Loucy (cell line): ENCODE results near the gene SPINT2.

Source experiments
- H2AFZ ChIP-seq: fragments of 200-600 bp; sonication (generic); 2 replicates; pipeline ENCODE4 v1.6.0; 2016; ENCODE audit warnings: antibody characterized with exemption, mild to moderate bottlenecking, low read length, moderate library complexity
- H3F3A ChIP-seq: fragments of 200-600 bp; 2 replicates; pipeline ENCODE4 v1.6.0; 2016; ENCODE audit warnings: antibody characterized with exemption, low read depth, mild to moderate bottlenecking
- H3K27me3 ChIP-seq: fragments of 200-600 bp; sonication (generic); 2 replicates; pipeline ENCODE4 v1.6.1; 2014; ENCODE audit warnings: low read length, mild to moderate bottlenecking; ENCODE audit not compliant: insufficient read depth, poor library complexity, severe bottlenecking
- H3K36me3 ChIP-seq: fragments of 200-600 bp; sonication (generic); 2 replicates; pipeline ENCODE4 v1.6.1; 2016; ENCODE audit warnings: low read length; ENCODE audit not compliant: insufficient read depth
- H3K4me1 ChIP-seq: fragments of 200-600 bp; sonication (generic); 2 replicates; pipeline ENCODE4 v1.5.1; 2014; ENCODE audit warnings: low read length, mild to moderate bottlenecking; ENCODE audit not compliant: insufficient read depth, poor library complexity, severe bottlenecking
- H3K4me2 ChIP-seq: fragments of 200-600 bp; sonication (generic); 2 replicates; pipeline ENCODE4 v1.6.0; 2014; ENCODE audit warnings: antibody characterized with exemption, low read length, low read depth, mild to moderate bottlenecking; ENCODE audit not compliant: poor library complexity, severe bottlenecking
- H3K4me3 ChIP-seq: fragments of 200-600 bp; sonication (generic); 2 replicates; pipeline ENCODE4 v1.5.1; 2014; ENCODE audit warnings: low read length, mild to moderate bottlenecking, mixed read lengths; ENCODE audit not compliant: poor library complexity, severe bottlenecking
- H3K79me2 ChIP-seq: fragments of 200-600 bp; sonication (generic); 2 replicates; pipeline ENCODE4 v1.6.1; 2014; ENCODE audit warnings: low read length; ENCODE audit not compliant: insufficient read depth
- H3K9ac ChIP-seq: fragments of 200-600 bp; sonication (generic); 2 replicates; pipeline ENCODE4 v1.6.0; 2014; ENCODE audit warnings: mild to moderate bottlenecking, low read depth, low read length, moderate library complexity; ENCODE audit not compliant: poor library complexity, severe bottlenecking
- H3K9me2 ChIP-seq: fragments of 200-600 bp; sonication (generic); replicated peaks from 2 replicates; pipeline ENCODE4 v1.6.1; 2016; ENCODE audit warnings: low read depth, low read length, mixed read lengths
- H3K9me3 ChIP-seq: fragments of 200-600 bp; sonication (generic); 2 replicates; pipeline ENCODE4 v1.6.1; 2014; ENCODE audit warnings: mild to moderate bottlenecking, antibody characterized with exemption, low read length, low read depth; ENCODE audit not compliant: insufficient read depth
- H4K20me1 ChIP-seq: fragments of 200-600 bp; sonication (generic); 2 replicates; pipeline ENCODE4 v1.6.0; 2014; ENCODE audit warnings: antibody characterized with exemption, low read length, mild to moderate bottlenecking; ENCODE audit not compliant: insufficient read depth, poor library complexity, severe bottlenecking
- CTCF ChIP-seq: fragments of 200-600 bp; sonication (generic); conservative IDR thresholded peaks from 2 replicates; pipeline ENCODE4 v1.5.1; 2014; ENCODE audit warnings: mild to moderate bottlenecking, antibody characterized with exemption, low read length
- EZH2phosphoT487 ChIP-seq: fragments of 200-600 bp; IDR thresholded peaks from 2 replicates; pipeline ENCODE4 v1.6.1; 2018; ENCODE audit warnings: antibody characterized with exemption, mild to moderate bottlenecking, moderate library complexity, borderline replicate concordance

The SPINT2 gene

DNA sequence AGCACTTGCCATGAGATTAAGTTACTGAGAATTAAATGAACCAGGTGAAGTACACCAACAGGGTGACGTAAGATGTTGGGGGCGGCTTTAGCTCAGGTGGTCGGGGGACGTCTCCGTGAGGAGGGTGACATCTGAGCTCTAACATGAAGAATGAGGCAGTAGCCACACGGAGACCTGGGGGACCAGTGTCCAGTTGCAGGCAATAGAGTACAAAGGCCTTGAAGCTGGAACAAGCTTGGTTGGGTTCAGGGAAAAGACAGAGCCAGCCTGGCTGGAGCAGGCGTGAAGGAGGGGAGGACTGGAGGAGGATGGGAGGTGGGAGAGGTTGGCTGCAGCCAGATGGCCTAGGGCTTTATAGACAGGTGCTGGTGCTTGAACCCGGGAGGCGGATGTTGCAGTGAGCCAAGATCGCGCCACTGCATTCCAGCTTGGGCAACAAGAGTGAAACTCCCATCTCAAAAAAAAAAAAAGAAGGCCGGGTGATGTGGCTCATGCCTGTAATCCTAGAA, 1.6 kb downstream of the SPINT2 start:
- Histone ChIP-seq H3K9me3 (no peaks in the 10 kb centered on the region), H4K20me1 (peaks cover 36% of the 10 kb centered on the region), H3K27me3 (no peaks in the 10 kb centered on the region), H3K9ac (peak overlapping the region; percentile 98), H3K36me3 (no peaks in the 10 kb centered on the region), H3K79me2 (peaks cover 60% of the 10 kb centered on the region), H3K4me1 (peaks cover 59% of the 10 kb centered on the region), H3K9me2 (no peaks in the 10 kb centered on the region), H2AFZ (no peak overlapping the region), H3K4me2 (peak overlapping the region; percentile 99), H3K4me3 (peak overlapping the region; percentile 88), H3F3A (peaks cover 11% of the 10 kb centered on the region)
- TF ChIP-seq CTCF: no peak
- TF ChIP-seq EZH2phosphoT487: no peak

- Histone ChIP-seq H3F3A (peaks cover 11% of the 10 kb centered on the region), H3K36me3 (no peaks in the 10 kb centered on the region), H3K9ac (peak overlapping the region; percentile 98), H2AFZ (no peak overlapping the region), H3K79me2 (peaks cover 72% of the 10 kb centered on the region), H3K27me3 (no peaks in the 10 kb centered on the region), H3K4me1 (peaks cover 59% of the 10 kb centered on the region), H3K9me2 (no peaks in the 10 kb centered on the region), H3K9me3 (no peaks in the 10 kb centered on the region), H3K4me2 (peak overlapping the region; percentile 99), H3K4me3 (peak overlapping the region; percentile 88), H4K20me1 (peaks cover 40% of the 10 kb centered on the region)
- no peak for TF ChIP-seq EZH2phosphoT487
- TF ChIP-seq CTCF: no peak
Observed at GRCh38 chr19:38266981-38267597, 2.7 kb downstream of the SPINT2 start.

DNA sequence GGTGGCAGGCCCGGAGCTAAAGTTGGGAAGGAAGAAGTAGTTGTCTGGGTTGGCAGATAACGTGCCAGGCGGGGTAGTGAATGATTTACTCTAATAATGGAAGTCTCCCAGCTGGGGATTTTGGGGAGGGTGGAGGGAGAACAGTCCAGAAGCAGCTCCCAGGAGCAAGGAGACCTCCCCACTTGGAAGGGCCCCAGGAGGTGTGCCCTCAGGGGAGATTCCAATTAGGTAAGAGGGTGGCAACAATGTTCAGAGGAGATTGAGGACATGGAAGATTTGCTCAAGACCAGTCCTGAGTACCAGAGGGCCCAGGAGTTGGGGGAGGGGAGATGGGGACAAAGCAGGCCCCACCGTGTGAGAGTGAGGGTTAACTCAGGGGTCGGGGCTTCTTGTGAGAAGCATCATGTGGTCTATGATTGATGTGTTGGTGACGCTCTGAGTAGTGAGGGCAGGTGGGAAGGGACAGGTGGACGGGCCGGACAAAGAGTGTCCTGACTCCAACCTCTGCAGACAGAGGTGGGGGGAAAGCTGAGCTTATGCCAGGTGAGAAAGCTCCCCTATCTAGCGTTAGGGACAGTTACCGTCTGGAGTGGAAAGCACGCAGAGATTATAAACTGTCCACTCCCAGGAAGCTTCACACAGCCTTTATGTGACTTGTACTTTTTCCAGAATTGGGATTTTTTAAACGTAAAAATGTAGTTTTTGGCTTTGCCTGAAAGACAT, 3.5 kb downstream of the SPINT2 start:
- H3K9me2 ChIP-seq: no peaks in the 10 kb centered on the region
- H3F3A ChIP-seq: peaks cover 11% of the 10 kb centered on the region
- H3K4me3 ChIP-seq: peak overlapping the region; percentile 88
- no peak overlapping the region for H2AFZ ChIP-seq
- H4K20me1 ChIP-seq: peaks cover 46% of the 10 kb centered on the region
- H3K9ac ChIP-seq: peak overlapping the region; percentile 98
- peak overlapping the region; percentile 99 for H3K4me2 ChIP-seq
- TF ChIP-seq CTCF: no peak
- no peak for TF ChIP-seq EZH2phosphoT487
- H3K27me3 ChIP-seq: no peaks in the 10 kb centered on the region
- H3K4me1 ChIP-seq: peaks cover 59% of the 10 kb centered on the region
- peaks cover 78% of the 10 kb centered on the region for H3K79me2 ChIP-seq
- H3K36me3 ChIP-seq: no peaks in the 10 kb centered on the region
- H3K9me3 ChIP-seq: no peaks in the 10 kb centered on the region
